Peyer's patch (tissue), 4 donors: ENCODE results near the gene TNP2.

Experiments used
- POLR2A ChIP-seq, 2 donors: fragments of 450-650 bp; IDR thresholded peaks; one replicate each; pipeline ENCODE4 v1.5.1; 2017; ENCODE audit warnings: antibody characterized with exemption in 2 of 2, mild to moderate bottlenecking in 2 of 2, moderate library complexity in 2 of 2
- TF ChIP-seq, protein P1 (sequence below), 6 experiments: fragments of 450-650 bp in 4 of 6; fragments of 200-600 bp in 2 of 6; sonication (generic) in 1 of 6; IDR thresholded peaks; one replicate each; pipeline ENCODE4 v1.5.1; 2017 to 2019; ENCODE audit warnings: antibody characterized with exemption in 6 of 6, mild to moderate bottlenecking in 3 of 6, moderate library complexity in 1 of 6

DNA sequence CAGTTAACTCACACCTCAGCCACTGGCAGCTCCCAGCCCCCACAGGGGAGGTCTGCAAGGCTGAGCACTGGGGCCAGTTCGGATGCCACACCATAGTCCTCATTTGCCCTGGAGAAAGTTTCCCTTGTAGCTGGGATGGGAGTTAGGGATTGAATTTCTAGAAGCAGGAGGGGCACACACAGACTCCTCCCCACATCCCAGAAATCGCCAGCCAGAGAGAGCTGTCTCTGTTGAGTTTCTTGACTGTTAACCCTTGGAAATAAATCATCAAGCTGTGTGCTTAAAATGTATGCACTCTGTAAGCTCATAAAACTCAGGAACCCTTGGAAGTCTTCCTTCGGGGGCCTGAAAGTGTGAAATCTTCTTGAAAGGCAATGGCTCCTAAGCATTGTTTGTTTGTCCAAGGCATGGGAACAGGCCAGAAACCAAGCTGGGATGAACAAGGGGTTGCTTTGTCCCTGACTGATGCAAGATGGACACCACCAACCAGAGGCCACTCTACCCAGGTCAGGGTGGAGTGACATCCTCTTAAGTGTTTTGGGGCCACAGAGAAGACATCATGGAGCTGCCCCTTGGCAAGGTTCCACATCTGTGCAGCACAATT, 4.7 kb upstream of the TNP2 start:
- TF ChIP-seq, protein P1, sequence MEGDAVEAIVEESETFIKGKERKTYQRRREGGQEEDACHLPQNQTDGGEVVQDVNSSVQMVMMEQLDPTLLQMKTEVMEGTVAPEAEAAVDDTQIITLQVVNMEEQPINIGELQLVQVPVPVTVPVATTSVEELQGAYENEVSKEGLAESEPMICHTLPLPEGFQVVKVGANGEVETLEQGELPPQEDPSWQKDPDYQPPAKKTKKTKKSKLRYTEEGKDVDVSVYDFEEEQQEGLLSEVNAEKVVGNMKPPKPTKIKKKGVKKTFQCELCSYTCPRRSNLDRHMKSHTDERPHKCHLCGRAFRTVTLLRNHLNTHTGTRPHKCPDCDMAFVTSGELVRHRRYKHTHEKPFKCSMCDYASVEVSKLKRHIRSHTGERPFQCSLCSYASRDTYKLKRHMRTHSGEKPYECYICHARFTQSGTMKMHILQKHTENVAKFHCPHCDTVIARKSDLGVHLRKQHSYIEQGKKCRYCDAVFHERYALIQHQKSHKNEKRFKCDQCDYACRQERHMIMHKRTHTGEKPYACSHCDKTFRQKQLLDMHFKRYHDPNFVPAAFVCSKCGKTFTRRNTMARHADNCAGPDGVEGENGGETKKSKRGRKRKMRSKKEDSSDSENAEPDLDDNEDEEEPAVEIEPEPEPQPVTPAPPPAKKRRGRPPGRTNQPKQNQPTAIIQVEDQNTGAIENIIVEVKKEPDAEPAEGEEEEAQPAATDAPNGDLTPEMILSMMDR (IDR thresholded peaks at IDR 0.05) = no peak
- TF ChIP-seq POLR2A (IDR thresholded peaks at IDR 0.05) = no peak
